GM19395 (cell line): ENCODE measurements around the gene MTHFSD.

ENCODE experiments used
- ATAC-seq: cut with Tn5 transposase; IDR thresholded peaks from one replicate; pipeline ENCODE4 v1.9.1; 2021; ENCODE audit warnings: mild to moderate bottlenecking, moderate library complexity; ENCODE audit not compliant: unreplicated experiment

Gene MTHFSD

DNA sequence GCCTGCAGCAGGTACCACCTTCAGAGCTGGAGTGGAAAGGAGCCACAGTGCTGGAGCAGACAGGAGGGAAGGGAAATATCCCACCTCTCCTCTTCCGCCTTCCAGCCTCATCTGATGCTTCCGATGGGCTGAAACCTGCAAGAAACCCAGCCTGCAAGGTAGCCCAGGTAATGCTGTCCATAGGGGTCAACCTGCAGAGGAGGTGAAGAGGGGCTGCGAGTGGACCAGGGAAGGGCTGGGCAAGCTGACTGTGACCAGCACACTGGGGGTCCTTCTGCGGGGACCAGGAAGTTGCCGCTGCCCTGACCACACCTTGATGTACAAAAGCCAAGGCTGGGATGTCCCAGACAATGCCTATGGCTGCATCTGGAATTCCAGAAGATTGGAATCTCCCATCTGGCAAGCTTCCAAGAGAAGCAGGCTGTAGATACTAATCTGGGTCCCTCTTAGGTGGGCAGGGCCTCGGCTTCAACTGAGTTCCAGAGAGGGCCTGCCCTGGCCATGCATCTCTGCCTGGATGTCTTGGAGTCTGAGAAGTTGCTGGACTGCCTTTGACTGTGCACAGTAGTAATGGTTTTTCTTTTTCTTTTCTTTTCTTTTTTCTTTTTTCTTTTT is 29.1 kb upstream of the MTHFSD start:
- ATAC-seq, result no peak

DNA sequence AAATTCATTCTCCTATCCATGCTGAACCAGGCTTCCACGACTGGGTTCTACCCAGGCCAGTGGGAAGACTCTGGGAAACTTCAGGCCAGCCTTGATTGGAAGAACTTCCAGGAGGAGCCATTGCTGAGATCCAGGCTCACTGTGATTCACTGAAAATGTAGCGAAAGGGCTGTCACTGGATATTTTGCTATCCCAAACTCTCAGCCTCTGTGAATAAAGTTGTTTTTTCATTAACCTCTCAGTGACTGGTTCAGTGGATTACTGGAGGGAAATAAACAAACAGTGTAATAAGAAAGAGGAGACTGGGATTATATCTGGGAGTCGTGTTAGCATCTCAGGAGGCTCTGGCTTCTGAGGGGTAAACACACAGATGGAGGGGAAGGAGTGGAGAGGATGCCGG is 26.4 kb upstream of the MTHFSD start:
- no peak for ATAC-seq

DNA sequence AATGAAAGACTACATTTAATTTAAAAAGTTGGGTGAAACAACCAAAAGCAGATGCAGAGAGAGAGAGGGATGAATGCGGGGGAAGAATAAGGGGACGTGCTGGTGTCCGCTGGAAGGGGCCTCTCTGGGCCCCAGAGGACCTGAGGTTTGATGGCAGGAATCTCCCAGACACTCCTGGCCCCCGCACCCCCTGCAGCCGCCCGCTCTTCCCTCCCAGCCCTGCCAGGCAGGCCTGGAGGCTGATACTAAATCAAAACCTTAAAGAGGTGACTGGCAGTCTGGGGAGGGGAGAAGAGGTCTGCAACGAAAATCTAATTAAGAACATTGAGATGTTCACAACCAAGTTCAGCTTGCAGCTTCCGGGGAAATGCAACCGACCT is 25.7 kb upstream of the MTHFSD start:
- ATAC-seq, result no peak

DNA sequence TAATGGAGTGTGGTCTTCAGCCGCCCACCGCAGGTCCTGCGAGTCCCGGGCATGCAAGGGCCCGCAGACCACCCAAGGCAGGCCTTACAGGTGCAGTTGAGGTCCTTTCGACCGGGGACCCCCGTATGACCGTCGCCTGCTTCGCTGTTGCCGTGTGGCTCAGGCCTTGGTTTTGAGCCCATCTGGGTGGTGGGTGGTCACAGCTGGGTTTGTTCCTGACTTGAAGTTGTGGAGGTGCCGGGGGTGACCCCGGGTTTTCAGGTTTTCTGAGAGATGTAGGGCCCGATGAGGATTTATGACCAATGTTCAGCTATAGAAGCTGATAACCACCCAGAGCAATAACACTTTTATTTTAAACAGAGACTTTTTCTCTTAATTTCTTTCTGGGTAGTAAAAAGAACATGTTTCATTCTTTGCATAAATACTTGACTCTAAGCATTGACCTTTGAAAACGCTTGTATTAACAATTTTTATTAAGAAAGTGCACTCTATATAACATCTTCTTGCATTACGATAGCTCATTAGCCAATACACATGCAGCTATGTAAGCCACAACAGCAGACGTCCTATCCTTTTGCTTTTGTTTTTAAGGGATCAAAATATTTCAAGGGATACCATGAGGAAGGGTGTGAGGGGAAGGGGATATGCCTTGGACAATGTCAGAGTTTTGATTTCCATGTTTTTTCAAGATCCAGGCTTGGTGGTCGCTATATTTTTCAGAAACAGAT is 25.2 kb upstream of the MTHFSD start:
- no peak for ATAC-seq

DNA sequence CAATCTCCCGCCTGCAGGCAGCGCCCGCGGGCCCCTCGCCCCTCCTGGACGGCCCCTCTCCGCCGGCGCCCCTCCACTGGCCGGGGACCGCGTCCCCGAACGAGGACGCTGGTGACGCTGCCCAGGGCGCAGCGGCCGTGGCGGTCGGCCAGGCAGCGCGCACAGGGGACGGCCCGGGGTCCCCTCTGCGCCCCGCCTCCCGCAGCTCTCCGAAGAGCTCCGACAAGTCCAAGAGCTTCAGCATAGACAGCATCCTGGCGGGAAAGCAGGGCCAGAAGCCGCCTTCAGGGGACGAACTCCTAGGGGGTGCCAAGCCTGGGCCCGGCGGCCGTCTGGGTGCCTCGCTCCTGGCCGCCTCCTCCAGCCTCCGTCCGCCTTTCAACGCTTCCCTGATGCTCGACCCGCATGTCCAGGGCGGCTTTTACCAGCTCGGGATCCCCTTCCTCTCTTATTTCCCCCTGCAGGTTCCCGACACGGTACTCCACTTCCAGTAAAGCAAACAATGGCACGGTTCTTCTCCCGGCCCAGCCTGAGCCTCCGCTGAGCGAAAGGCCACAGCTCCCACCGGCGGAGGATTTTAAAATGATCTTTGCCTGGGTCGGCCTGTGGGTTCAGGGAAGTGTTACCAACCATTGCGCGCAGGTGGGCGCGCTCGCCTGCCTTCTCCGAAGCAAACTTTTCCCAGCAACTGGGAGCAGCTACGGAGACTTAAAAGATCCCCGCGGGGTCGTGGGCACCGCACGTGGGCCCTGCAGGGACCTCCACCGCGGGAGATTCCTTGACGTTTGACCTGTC is 24.4 kb upstream of the MTHFSD start:
- no peak for ATAC-seq

DNA sequence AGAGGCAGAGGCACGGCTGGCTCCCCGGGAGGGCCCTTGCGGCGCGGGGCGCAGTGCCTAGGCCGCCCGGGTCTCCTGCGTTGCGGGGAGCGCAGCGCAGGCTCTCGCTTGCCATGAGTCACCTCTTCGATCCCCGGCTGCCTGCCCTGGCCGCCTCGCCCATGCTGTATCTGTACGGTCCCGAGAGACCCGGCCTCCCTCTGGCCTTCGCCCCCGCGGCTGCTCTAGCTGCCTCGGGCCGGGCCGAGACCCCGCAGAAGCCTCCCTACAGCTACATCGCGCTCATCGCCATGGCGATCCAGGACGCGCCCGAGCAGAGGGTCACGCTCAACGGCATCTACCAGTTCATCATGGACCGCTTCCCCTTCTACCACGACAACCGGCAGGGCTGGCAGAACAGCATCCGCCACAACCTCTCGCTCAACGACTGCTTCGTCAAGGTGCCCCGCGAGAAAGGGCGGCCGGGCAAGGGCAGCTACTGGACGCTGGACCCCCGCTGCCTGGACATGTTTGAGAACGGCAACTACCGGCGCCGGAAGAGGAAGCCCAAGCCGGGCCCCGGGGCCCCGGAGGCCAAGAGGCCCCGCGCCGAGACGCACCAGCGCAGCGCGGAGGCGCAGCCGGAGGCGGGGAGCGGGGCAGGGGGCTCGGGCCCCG is 23.7 kb upstream of the MTHFSD start:
- ATAC-seq, result no peak

DNA sequence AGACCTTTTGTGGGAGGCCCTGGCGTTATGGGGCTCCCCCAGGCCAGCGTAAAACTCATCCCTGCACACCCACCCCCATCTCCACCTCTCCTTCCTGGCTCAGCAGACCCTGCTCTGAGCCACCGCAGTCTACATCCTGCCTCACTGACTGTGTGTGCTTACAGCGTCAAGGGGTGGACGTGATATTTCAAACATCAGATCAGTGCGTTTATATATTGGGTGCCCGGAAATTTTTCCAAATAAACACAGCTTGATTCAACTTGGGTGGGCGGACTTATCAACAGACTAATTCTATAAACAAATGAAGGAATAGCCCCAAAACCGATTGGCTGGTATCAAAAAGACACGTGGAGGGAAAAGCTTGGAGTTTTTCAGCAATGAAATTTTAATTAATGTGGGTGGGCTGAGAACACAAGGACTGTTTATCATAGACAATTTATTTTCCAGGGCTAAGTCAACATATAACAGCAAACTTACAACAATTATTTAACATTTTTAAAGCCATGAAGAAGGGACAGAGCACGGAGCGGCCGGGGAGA is 23.1 kb upstream of the MTHFSD start, which contains the start of gene FOXL1:
TSS of gene FOXL1 (plus strand) at position 489 of the 539 bp plus-strand sequence. CDS start 175 bp downstream, outside the sequence.
- ATAC-seq, result no peak

DNA sequence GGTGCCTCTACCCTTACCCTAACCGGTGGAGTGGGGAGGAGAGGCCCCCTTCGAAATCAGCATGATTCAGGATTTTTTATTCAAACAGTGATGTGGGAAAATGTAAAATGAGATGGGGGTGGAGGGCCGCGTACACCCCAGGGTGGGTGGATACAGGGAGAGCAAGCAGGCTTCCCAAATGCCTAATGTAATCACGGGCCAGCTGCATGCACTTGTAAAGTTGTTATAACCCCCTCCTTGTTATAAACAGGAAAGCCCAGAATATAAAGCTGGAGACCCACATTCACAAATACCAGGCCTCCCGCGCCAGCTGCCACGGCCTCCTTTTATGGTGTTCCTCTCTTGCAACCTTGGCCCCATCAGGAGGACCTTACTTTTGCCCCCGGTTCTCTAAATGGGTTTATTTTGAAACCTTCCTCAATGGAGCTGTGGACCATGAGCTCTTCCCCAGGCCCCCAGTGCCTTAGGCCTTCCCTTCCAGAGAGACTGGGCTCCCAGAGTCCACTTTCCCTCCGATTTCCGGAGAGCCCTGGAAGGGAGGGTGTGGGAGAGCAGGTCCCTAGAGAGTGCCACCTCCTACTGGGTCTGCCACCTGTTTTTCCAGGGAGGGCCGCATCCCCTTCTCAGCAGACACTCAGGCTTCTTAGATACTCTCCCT is 22.4 kb upstream of the MTHFSD start:
- ATAC-seq, result no peak

DNA sequence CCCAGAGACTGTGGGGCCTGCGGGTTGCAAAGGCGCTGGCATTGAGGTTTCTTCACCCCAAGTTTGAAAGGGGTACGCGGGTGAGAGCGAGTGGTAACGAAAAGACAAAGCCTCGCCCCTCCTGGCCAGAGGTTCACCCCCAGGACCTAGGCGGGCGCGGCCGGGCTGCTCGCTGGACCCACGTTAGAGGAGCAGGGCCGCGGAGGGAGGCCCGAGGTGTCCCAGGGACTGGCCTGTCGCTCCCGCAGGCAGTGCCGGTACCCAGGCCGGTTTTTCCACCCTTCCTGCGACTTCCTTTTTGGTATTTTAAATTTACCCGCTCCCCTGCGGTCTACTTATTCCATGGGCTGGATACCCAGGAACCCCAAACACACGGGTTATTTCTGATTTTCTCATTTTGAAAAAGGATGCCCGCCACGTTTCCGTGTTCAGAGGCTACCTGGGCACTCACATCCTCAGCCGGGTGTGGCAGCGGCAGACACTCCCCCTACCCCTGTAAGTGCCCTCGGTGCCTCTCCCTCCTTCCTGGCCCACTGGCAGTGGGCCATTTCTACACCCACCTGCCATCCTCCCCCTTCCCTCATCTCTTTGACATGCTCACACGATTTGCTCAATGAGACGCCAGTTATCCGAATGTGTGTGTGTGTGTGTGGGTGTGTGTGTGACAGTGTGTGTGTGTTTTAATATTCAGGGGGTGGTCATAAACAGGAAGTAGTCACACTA is 21.7 kb upstream of the MTHFSD start:
- no peak for ATAC-seq

DNA sequence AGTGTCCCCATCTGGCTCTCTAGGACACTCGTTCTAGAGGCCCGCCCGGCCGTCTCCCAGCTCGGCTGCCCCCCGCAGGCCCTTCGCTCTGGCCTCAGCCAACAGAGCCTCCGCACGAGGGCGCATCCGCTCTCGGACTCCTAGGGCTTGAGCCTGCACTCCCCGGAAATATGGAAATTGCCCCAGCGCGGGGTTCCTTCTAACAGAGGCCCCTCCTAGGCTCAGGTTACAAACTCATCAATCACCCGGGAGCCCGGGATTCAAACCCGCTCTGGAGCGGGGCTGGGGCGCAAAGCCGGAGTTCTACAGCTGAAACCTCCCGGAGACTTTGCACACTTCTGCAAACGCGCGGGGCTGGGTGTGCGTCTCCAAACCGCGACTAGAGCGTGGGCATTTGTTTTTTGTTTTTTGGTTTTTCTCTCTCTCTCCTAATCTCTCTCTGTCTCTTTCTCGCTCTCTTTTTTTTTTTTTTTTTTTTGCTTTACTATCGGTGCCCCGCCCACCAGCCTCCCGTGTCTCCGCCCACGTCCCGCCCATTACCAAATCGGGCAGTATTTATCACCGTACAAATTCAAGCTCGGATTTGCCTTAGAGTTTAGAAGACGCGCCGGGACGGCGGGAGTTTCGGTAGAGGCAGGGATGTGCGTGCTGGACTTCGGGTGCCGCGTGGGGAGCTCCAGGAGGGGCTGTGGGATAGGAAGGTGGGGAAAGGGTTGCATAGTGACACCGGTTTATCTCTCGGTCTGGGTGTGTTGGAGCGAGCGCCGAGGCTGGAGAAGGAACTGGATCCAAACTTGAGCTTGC is 20.9 kb upstream of the MTHFSD start:
- no peak for ATAC-seq

DNA sequence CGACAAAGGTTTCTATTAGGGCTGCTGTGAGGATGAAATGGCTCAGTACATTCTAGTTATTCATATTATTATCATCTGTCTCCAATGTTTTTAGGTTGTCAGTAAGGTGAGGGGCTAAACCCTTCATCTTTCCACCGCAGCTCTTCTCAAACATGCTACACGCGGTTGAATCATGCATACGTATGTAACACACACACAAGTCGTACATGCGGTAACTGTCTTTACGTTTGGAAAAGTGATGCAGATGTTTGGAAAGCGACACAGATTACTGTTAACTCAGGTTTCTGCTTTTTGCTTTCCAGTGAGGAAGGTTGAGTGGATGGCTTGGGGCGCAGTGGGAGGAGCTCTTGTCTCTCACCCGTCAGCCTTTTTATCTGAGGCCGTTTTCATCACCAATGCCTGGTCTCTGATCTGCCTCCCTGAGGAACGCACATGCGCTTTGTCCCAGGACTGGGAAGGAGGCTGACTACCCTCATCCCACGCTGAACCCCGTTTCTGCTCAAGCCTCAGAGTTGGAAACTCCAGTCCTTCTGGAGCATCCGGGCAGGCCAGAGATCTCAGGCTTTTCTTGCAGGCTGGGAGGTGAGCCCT is 20.2 kb upstream of the MTHFSD start:
- no peak for ATAC-seq

DNA sequence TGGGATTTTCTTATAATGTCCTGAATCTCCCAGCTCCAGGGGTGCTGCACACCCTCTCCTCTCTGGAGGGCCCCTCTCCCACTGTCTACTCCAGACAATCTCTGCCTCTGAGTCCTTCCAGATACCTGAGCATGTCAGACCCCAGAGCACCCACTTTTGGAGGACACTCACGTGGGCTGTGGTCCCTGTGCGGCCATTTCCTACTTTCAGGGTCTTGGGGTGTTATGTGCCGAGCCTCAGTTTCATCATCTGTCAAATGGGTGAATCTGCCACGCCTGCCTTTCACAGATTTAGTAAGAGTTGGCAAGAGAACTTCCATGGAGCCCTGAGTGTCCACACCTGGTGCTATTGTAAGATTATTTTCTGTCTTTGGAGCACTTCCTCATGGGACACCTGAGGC is 19.6 kb upstream of the MTHFSD start:
- ATAC-seq, result no peak

DNA sequence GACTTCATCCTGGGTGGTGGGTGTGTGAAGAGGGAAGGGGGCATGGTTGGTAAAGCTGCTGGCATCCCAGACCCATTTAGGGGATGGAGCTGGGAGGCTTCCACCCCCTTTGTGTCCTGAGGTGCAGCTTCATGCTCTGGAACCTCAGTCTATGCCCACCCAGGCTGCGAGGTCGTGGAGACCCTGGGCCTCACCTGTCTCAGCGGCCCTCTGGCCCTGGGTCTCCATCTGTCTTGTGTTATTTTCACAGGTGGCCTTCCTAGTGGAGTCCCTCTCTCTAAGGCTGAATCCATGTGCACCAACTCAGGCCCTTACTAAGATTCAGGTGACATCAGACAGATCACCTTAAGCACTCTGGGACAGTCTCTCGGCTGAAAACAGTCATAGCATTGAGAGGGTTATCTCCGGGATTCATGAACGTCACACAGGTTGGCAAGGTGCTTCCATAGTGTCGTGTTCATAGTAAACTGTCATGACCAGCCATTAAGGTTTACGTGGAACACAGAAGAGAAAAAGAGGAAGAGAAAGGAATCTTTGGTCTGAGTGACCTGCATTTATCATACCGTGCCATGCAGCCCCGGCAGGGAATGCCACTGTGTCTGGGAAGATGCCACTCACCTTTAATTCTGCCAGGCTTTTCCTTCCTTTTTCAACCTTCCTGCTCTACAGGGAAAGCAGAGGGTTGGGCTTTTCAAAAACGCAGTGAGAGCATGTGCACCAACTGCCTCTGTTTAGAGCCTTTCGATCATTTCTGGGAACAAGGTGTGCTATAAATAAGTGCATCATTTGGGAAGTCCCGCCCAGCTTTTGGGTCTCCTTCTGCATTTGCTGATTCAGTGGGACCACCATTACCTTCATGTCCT is 18.8 kb upstream of the MTHFSD start:
- ATAC-seq, result no peak

DNA sequence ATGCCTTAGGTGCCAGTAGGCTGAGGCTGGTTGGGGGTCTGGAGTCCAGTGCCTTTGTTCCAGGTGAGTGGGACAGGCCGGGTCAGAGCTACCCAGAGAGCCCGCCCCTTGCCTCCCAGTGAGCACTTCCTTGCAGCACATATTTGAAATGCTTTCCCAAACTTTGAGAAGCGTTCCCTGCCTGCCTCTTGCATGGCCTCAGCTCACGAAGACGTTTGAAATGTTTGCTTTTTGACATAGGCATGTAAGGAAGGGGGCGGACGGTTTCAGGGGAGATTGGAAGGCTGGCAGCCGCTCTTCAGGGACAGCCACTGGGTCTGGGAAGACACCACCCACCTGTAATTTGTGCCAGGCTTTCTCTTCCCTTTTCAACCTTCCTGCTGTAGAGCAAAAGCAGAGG is 18.2 kb upstream of the MTHFSD start:
- no peak for ATAC-seq

DNA sequence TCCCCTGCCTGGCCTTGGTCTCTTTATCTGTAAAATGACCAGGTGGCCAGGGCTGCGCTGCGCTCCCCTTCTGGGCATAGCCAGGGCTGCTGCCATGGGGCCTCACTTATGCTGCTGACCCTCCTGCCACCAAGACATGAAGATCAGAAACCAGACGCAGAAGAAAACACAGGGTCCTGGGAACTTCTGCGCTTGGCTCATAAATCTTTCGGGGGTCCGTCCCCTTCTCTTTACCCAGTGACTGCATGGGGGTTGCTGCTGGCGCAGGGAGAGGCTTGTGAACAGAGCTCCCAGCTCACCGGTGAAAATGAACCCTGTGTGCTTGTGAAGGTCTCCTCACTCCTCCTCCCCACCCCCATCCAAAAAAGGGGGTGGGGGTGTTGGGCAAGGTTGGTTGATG is 17.6 kb upstream of the MTHFSD start:
- no peak for ATAC-seq

DNA sequence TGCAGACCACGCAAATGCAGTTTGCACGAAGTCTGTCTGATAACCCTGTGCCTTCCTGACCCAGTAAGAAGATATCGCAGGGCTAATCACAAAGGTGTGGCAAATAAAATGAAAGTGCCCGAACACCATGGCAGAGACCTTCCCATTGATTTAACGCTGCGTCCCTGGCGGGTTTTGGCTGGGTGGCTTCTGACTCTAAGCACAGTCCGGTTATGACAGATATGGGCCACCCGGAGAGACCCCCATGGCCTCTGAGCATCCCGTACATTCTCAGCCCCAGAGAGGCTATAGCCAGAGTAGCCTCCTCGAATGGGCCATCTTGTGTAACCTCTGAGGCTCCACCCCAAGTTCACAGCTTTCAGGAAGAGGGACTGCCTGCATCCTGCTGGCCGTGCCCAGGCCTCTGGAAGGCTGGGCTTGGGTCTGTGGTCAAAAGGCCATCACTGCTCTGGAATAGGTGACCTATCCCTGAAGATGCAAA is 17.0 kb upstream of the MTHFSD start:
- no peak for ATAC-seq

DNA sequence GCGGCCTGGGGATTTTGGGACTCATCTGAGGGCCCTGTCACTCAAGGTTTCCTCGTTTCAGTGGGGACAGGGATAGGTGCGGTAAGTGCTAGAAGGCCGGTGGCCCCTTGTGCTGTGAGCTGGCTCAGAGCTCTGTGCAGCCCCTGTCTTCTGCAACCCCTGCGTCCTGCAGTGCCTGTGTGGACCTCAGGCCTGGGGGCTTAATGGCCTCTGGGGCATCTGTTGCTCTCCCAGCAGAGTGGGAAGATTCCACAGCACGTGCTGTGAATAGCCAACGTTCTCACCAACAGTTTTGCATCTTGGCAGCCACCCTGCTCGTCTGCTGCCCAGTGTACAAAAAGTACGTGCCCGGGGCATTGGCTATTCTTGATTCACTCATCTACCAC is 16.5 kb upstream of the MTHFSD start:
- ATAC-seq, result no peak
